Testis (tissue), 3 donors: ENCODE results near the gene GABRR2. TPM values are rescaled to one million over a fixed set of nuclear protein-coding genes. Genes with fewer than 3 reads are reported as not detected.

ENCODE experiments used
- DNase-seq: peaks from one replicate; pipeline ENCODE4 v3.0.0-alpha.2; 2019
- H3K27ac ChIP-seq, 2 donors: fragments of 200-600 bp; sonication (generic); one replicate each; pipeline ENCODE4 v1.5.1; 2019
- H3K27me3 ChIP-seq: fragments of 200-600 bp; sonication (generic); one replicate; pipeline ENCODE4 v1.5.1; 2019
- H3K36me3 ChIP-seq: fragments of 200-600 bp; sonication (generic); one replicate; pipeline ENCODE4 v1.5.1; 2017; ENCODE audit warnings: low read depth; ENCODE audit errors: missing control alignments
- H3K4me1 ChIP-seq: fragments of 200-600 bp; sonication (generic); one replicate; pipeline ENCODE4 v1.5.1; 2019
- H3K4me3 ChIP-seq, 2 donors: fragments of 200-600 bp; sonication (generic); one replicate each; pipeline ENCODE4 v1.5.1; 2017 to 2019
- H3K9me3 ChIP-seq: fragments of 200-600 bp; sonication (generic); one replicate; pipeline ENCODE4 v1.5.1; 2017
- POLR2A ChIP-seq: fragments of 450-650 bp; IDR thresholded peaks from one replicate; pipeline ENCODE4 v1.6.1; 2017; ENCODE audit warnings: antibody characterized with exemption, mild to moderate bottlenecking, moderate library complexity
- WGBS, 2 donors: methylation state at CpG; one replicate each; pipeline ENCODE4 v1.1.5; 2018; 5-methylcytosine and 5-hydroxymethylcytosine counted together
- intact Hi-C: fragments of 100-400 bp; cut with DNase I; formaldehyde crosslinking; loops from one replicate; pipeline ENCODE4 v1.15.1; 2023; ENCODE audit warnings: low total_unique reads
- polyA plus RNA-seq: library from polyadenylated mRNA; stranded (reverse); fragments of 350-450 nt; fragmentation: Illumina TruSeq; extraction: RNeasy Lipid Tissue Mini Kit (QIAGEN cat#74804); gene quantifications from one replicate; pipeline ENCODE4 v1.2.3, GENCODE V29; 2014; ENCODE audit warnings: low read depth, low replicate concordance; ENCODE audit not compliant: insufficient read depth
- total RNA-seq, 2 donors: library from RNA; depleted of rRNA; stranded (reverse); fragments of >200 nt; gene quantifications; one replicate each; pipeline ENCODE4 v1.2.3, GENCODE V29; 2016
- TF ChIP-seq, protein P1 (sequence below), 3 experiments: fragments of 450-650 bp in 2 of 3; fragments of 200-600 bp in 1 of 3; sonication (generic) in 1 of 3; IDR thresholded peaks; one replicate each; pipeline ENCODE4 v1.5.1; 2016 to 2019; ENCODE audit warnings: antibody characterized with exemption in 3 of 3, mild to moderate bottlenecking in 2 of 3, moderate library complexity in 1 of 3

The GABRR2 gene
- total and polyA plus RNA-seq, 3 donors from 2014 or later: 0.62 to 0.79 TPM; not detected in 1

- DNase-seq: no peak
- intact Hi-C loops: no loop called here
- TF ChIP-seq POLR2A: no peak
- TF ChIP-seq, protein P1, sequence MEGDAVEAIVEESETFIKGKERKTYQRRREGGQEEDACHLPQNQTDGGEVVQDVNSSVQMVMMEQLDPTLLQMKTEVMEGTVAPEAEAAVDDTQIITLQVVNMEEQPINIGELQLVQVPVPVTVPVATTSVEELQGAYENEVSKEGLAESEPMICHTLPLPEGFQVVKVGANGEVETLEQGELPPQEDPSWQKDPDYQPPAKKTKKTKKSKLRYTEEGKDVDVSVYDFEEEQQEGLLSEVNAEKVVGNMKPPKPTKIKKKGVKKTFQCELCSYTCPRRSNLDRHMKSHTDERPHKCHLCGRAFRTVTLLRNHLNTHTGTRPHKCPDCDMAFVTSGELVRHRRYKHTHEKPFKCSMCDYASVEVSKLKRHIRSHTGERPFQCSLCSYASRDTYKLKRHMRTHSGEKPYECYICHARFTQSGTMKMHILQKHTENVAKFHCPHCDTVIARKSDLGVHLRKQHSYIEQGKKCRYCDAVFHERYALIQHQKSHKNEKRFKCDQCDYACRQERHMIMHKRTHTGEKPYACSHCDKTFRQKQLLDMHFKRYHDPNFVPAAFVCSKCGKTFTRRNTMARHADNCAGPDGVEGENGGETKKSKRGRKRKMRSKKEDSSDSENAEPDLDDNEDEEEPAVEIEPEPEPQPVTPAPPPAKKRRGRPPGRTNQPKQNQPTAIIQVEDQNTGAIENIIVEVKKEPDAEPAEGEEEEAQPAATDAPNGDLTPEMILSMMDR (IDR thresholded peaks at IDR 0.05): no peak
Measured at GRCh38 chr6:89215391-89215790, 99.7 kb downstream of the GABRR2 start.

DNA sequence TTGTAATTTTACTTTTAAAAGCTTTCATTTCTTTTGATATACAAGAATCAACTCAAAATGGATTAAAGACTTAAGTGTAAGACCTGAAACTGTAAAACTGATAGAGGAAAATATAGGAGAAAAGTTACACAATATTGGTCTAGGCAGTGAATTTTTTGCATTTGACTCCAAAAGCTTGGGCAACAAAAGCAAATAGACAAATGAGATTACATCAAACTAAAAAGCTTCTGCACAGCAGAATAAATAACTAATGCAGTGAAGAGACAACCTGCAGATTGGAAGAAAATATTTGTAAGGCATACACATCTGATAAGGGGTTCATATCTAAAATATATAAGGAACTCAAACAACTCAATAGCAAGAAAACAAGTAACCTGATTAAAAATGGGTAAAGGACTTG is 100.9 kb downstream of the GABRR2 start:
- no peaks in the 10 kb centered on the region for H3K9me3 ChIP-seq
- no peaks in the 10 kb centered on the region for H3K36me3 ChIP-seq
- TF ChIP-seq, protein P1 (IDR thresholded peaks at IDR 0.05): no peak
- TF ChIP-seq POLR2A: no peak
- H3K27ac ChIP-seq: no peak overlapping the region
- no peak overlapping the region for H3K4me3 ChIP-seq
- intact Hi-C loops: no loop called here
- H3K4me1 ChIP-seq: no peaks in the 10 kb centered on the region
- DNase-seq: no peak
- no peaks in the 10 kb centered on the region for H3K27me3 ChIP-seq

More at GRCh38 chr6:89215391-89215790, 99.7 kb downstream of the GABRR2 start:
- no peaks in the 10 kb centered on the region for H3K4me1 ChIP-seq
- no peak overlapping the region for H3K27ac ChIP-seq
- H3K27me3 ChIP-seq: no peaks in the 10 kb centered on the region
- no peaks in the 10 kb centered on the region for H3K9me3 ChIP-seq
- H3K36me3 ChIP-seq: no peaks in the 10 kb centered on the region
- no peak overlapping the region for H3K4me3 ChIP-seq

DNA sequence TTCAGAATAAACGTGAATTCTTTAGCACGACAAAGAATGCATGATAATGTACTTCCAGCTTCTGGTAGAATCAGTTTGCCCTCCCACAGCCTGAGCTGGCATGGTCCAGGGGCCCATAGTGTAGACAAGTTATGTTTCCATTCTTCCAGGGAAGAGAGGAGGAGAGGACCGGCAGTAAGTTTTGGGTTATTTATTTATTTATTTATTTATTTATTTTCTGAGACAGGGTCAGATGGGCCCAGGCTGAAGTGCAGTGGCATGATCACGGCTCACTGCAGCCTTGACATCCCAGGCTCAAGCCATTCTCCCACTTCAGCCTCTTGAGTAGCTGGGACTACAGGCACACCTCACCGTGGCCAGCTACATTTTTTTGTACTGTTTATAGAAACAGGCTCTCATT is 102.6 kb downstream of the GABRR2 start:
- H3K27ac ChIP-seq: no peak overlapping the region
- TF ChIP-seq POLR2A: no peak
- TF ChIP-seq, protein P1 (IDR thresholded peaks at IDR 0.05): no peak
- H3K4me1 ChIP-seq: no peaks in the 10 kb centered on the region
- H3K9me3 ChIP-seq: no peaks in the 10 kb centered on the region
- 68 to 80% methylated on average over 5 of the region's 5 CpGs for WGBS, 2 donors
- no peaks in the 10 kb centered on the region for H3K27me3 ChIP-seq
- DNase-seq: no peak
- intact Hi-C loops: no loop called here
- H3K4me3 ChIP-seq: no peak overlapping the region
- no peaks in the 10 kb centered on the region for H3K36me3 ChIP-seq

GRCh38 chr6:89209457-89209856 is 105.6 kb downstream of the GABRR2 start:
- Histone ChIP-seq H3K36me3 (no peaks in the 10 kb centered on the region), H3K4me3 (no peak overlapping the region), H3K27ac (no peak overlapping the region), H3K4me1 (no peaks in the 10 kb centered on the region), H3K9me3 (no peaks in the 10 kb centered on the region), H3K27me3 (no peaks in the 10 kb centered on the region)
- intact Hi-C loops: no loop called here
- WGBS, 2 donors: 93 to 96% methylated on average over 6 of the region's 6 CpGs
- TF ChIP-seq POLR2A: no peak
- TF ChIP-seq, protein P1 (IDR thresholded peaks at IDR 0.05): no peak
- DNase-seq: no peak

DNA sequence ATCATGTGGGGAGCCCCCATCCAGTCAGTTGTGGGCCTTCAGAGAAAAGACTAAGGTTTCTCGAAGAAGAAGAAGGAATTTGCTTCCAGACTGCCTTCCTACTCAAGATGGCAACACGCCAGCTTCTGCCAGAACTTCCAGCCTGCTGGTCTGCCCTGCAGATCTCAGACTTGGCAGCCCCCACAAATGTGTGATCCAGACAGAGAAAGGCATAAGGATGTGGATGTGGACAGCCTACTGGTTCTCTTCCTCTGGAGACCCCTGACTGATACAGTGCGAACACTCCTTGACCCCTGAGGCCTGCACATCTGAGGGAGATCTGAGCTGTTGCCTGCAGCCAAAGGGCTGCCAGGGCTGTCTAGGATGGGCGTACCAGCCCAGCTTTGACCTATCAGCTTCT is 106.5 kb downstream of the GABRR2 start:
- H3K27ac ChIP-seq: no peak overlapping the region
- DNase-seq: no peak
- H3K9me3 ChIP-seq: no peaks in the 10 kb centered on the region
- no peaks in the 10 kb centered on the region for H3K36me3 ChIP-seq
- no peaks in the 10 kb centered on the region for H3K4me1 ChIP-seq
- WGBS, 2 donors: 53 to 73% methylated on average over 4 of the region's 4 CpGs
- no peak overlapping the region for H3K4me3 ChIP-seq
- TF ChIP-seq, protein P1 (IDR thresholded peaks at IDR 0.05): no peak
- TF ChIP-seq POLR2A: no peak
- intact Hi-C loops: no loop called here
- H3K27me3 ChIP-seq: no peaks in the 10 kb centered on the region
